ENCODE data around the gene SESN1. TPM values are rescaled to one million over a fixed set of nuclear protein-coding genes. Genes with fewer than 3 reads are reported as not detected.

SESN1 gene
- total and polyA plus RNA-seq, 9 of the 15 experiments (the other 6 are each of a cell fraction or from before 2014, with no cell fraction given): 3.1 to 13.0 (median 7.4) TPM

- TF ChIP-seq AFF4 (CRISPR knock-in tag; IDR thresholded peaks at IDR 0.05) (0 out of 2 replicates have a peak, but pooled peaks have one; percentile 2), HMBOX1 (IDR thresholded peaks at IDR 0.05) (peak; percentile 79), KLF6 (CRISPR knock-in tag; IDR thresholded peaks at IDR 0.05; ENCODE audit: borderline replicate concordance) (no peak), ELF2 (CRISPR knock-in tag; IDR thresholded peaks at IDR 0.05) (0 out of 2 replicates have a peak, but pooled peaks have one; percentile 10), SAFB (IDR thresholded peaks at IDR 0.05; ENCODE audit: borderline replicate concordance, low read depth, low read length) (no peak)
Observed at GRCh38 chr6:109096208-109096607, 1.6 kb upstream of the SESN1 start (continued).

GRCh38 chr6:109095835-109096084 is 1.1 kb upstream of the SESN1 start:
- FAIRE-seq: no peak
- no peak for TF ChIP-seq SAP30 (IDR thresholded peaks at IDR 0.05; ENCODE audit: borderline replicate concordance, insufficient read depth, low read depth, low read length, poor library complexity, severe bottlenecking)
- no peak for TF ChIP-seq ZNF407 (IDR thresholded peaks at IDR 0.05; ENCODE audit: low read depth)

More at GRCh38 chr6:109095835-109096084, 1.1 kb upstream of the SESN1 start:
- whole genome bisulfite sequencing (ENCODE audit: insufficient coverage, low coverage, missing lambda C conversion rate): under 1% methylated on average over 8 of the region's 8 CpGs
- H3K27me3 ChIP-seq (ENCODE audit: control insufficient read depth in 2 of 2, insufficient read depth in 2 of 2, low read length in 2 of 2): no peaks in the 10 kb centered on the region
- ChIA-PET CTCF (ENCODE audit: low intra/inter-chr PET ratio) (no interaction called here), POLR2A (interaction anchor here (0.6 to 2.2 kb wide), 9 partner anchors 11 to 1025 kb away, joined by 3 to 10 read pairs (median 3); no protein-coding TSS in a partner anchor)
- peaks cover 0 to 10% of the 10 kb centered on the region in 2 experiments; a peak in 2 of 5 replicates for H3K4me1 ChIP-seq (replicated peaks in 1 of 2; ENCODE audit: control insufficient read depth in 2 of 2, insufficient read depth in 2 of 2, low read length in 2 of 2)
- peaks cover 81% of the 10 kb centered on the region for H3K79me2 ChIP-seq (ENCODE audit: control insufficient read depth, insufficient read depth, low read length)
- H3K4me3 ChIP-seq: peak overlapping the region; percentile 84
- H3K27ac ChIP-seq (ENCODE audit: extremely low read depth, low read depth, low read length): peak overlapping the region; percentile 94
- ATAC-seq (no peak), DNase-seq (ENCODE audit: extremely low read depth in 1 of 4, low spot score in 3 of 4) (no peak)
- H3K9me1 ChIP-seq (ENCODE audit: control insufficient read depth, insufficient read depth, low read length): no peaks in the 10 kb centered on the region
- no peaks in the 10 kb centered on the region; the same call in 1 of the 2 replicates for H3K9me3 ChIP-seq (replicated peaks; ENCODE audit: control insufficient read depth, insufficient read depth, low read depth, low read length)
- peak overlapping the region; percentile 94 to 96 for H3K9ac ChIP-seq (ENCODE audit: insufficient read depth in 1 of 2, low read depth in 2 of 2, low read length in 2 of 2)
- H3K36me3 ChIP-seq (ENCODE audit: control insufficient read depth, insufficient read depth, low read length): peaks cover 21% of the 10 kb centered on the region
- H3K4me2 ChIP-seq (ENCODE audit: insufficient read depth, low read length): peak overlapping the region; percentile 98
- TSS peak; percentile 61 for BruUV-seq (replicated peaks)
- H4K20me1 ChIP-seq (replicated peaks; ENCODE audit: control insufficient read depth, insufficient read depth, low read length): peaks cover 5% of the 10 kb centered on the region; the same call in 1 of the 2 replicates
- in situ Hi-C loops (cut with MboI): no loop called here
- intact Hi-C loops (cut with micrococcal nuclease): loop anchor here (2.0 to 5.0 kb wide), 4 partner anchors 87 to 287 kb away; partner anchors contain the start of gene CD164
- H2AFZ ChIP-seq (ENCODE audit: low read depth, low read length): peak overlapping the region; percentile 99
